Mucosa of descending colon (tissue), 3 donors: Measurements from ENCODE around the gene KPNA5. TPM values are rescaled to one million over a fixed set of nuclear protein-coding genes. Genes with fewer than 3 reads are reported as not detected.

Experiments used
- ATAC-seq: fragments of 200-7000 bp; cut with Tn5 transposase; one replicate; pipeline ENCODE4 v1.9.1; 2020; ENCODE audit warnings: mild to moderate bottlenecking, moderate library complexity
- DNase-seq, 3 donors: peaks; one replicate each; pipeline ENCODE4 v3.0.0-alpha.2; 2020
- H3K36me3 ChIP-seq: fragments of 200-600 bp; one replicate; pipeline ENCODE4 v1.8.0; 2021; ENCODE audit warnings: low read depth, mild to moderate bottlenecking
- H3K4me1 ChIP-seq: fragments of 200-600 bp; one replicate; pipeline ENCODE4 v1.8.0; 2021; ENCODE audit warnings: low read depth, mild to moderate bottlenecking
- H3K4me3 ChIP-seq: fragments of 200-600 bp; one replicate; pipeline ENCODE4 v1.8.0; 2021; ENCODE audit warnings: mild to moderate bottlenecking
- H3K9me3 ChIP-seq: fragments of 200-600 bp; one replicate; pipeline ENCODE4 v1.8.0; 2021; ENCODE audit warnings: mild to moderate bottlenecking
- CTCF ChIP-seq: fragments of 200-600 bp; IDR thresholded peaks from one replicate; pipeline ENCODE4 v1.8.0; 2022; ENCODE audit warnings: antibody characterized with exemption, mild to moderate bottlenecking
- intact Hi-C, 2 donors: fragments of 100-400 bp; cut with DNase I in 1 of 2; cut with micrococcal nuclease in 1 of 2; formaldehyde crosslinking; loops; one replicate each; pipeline versions ENCODE4 v1.11.0 to v1.11.1; 2022; cut with DNase I, micrococcal nuclease
- total RNA-seq, 3 donors: library from RNA; stranded (reverse); fragmentation: NEBNext Ultra II Directional in 2 of 3; extraction: Animal tissue kit (Norgen Biotek cat#: 25700) in 2 of 3; gene quantifications; one replicate each; pipeline versions ENCODE4 v1.2.1 to v1.2.4, GENCODE V29; 2021 to 2023
- donor health status: DM: no; HTN: no; CAD: no; lungs with moderate emphysema.
- donor health status: DM: no; HTN: no; CAD: no.
- donor health status: DM: no; HTN: yes; CAD: no.

Gene KPNA5
- total RNA-seq, 3 donors from 2014 or later, result 5.5 to 19.5 (median 6.7) TPM

GRCh38 chr6:116741571-116741970 lies 60.6 kb downstream of the KPNA5 start:
- Histone ChIP-seq H3K4me1 (no peaks in the 10 kb centered on the region), H3K4me3 (no peak overlapping the region), H3K36me3 (no peaks in the 10 kb centered on the region), H3K9me3 (peaks cover 9% of the 10 kb centered on the region)
- no peak for ATAC-seq
- intact Hi-C loops, result no loop called here
- no peak for TF ChIP-seq CTCF
- DNase-seq, result no peak

GRCh38 chr6:116745176-116745575 lies 64.2 kb downstream of the KPNA5 start:
- H3K9me3 ChIP-seq, result no peaks in the 10 kb centered on the region
- DNase-seq, result no peak
- intact Hi-C loops, result no loop called here
- no peak overlapping the region for H3K4me3 ChIP-seq
- H3K36me3 ChIP-seq, result no peaks in the 10 kb centered on the region
- no peak for TF ChIP-seq CTCF
- ATAC-seq, result no peak
- no peaks in the 10 kb centered on the region for H3K4me1 ChIP-seq

GRCh38 chr6:116761779-116762178 lies 80.8 kb downstream of the KPNA5 start:
- ATAC-seq (no peak), DNase-seq (no peak)
- Histone ChIP-seq H3K36me3 (no peaks in the 10 kb centered on the region), H3K4me1 (peaks cover 2% of the 10 kb centered on the region), H3K4me3 (no peak overlapping the region), H3K9me3 (no peaks in the 10 kb centered on the region)
- intact Hi-C loops, result no loop called here
- TF ChIP-seq CTCF, result no peak

- Histone ChIP-seq H3K9me3 (no peaks in the 10 kb centered on the region), H3K4me1 (peaks cover 2% of the 10 kb centered on the region), H3K4me3 (no peak overlapping the region), H3K36me3 (no peaks in the 10 kb centered on the region)
- intact Hi-C loops, result no loop called here
- no peak for ATAC-seq
- TF ChIP-seq CTCF, result no peak
- DNase-seq, result no peak
Observed at GRCh38 chr6:116762235-116762634, 81.2 kb downstream of the KPNA5 start.

GRCh38 chr6:116763048-116763447 lies 82.0 kb downstream of the KPNA5 start:
- DNase-seq (no peak), ATAC-seq (no peak)
- H3K4me3 ChIP-seq, result no peak overlapping the region
- no peaks in the 10 kb centered on the region for H3K9me3 ChIP-seq
- TF ChIP-seq CTCF, result no peak
- H3K4me1 ChIP-seq, result peaks cover 2% of the 10 kb centered on the region
- no peaks in the 10 kb centered on the region for H3K36me3 ChIP-seq
- intact Hi-C loops, result no loop called here
